A375 (cell line): ENCODE measurements around the gene TFF1. TPM values are rescaled to one million over a fixed set of nuclear protein-coding genes. Genes with fewer than 3 reads are reported as not detected.

ENCODE experiments used
- total RNA-seq: library from RNA; depleted of rRNA; stranded (reverse); fragments of >200 nt; shearing (Covaris generic); gene quantifications from 2 replicates; pipeline ENCODE4 v1.2.3, GENCODE V29; 2014; rRNA removed

The TFF1 gene
- not detected in 2 replicates for total RNA-seq

GRCh38 chr21:42366292-42367010, at the start of gene TFF1:
TSS of gene TFF1 (minus strand) at chr21:42366535. CDS start at chr21:42366495, 40 bp downstream.

GRCh38 chr21:42403611-42404231, 37.4 kb upstream of the TFF1 start, which contains the start of gene UBASH3A:
TSS of gene UBASH3A (plus strand) at chr21:42403902. CDS start at chr21:42403946, 44 bp downstream.

GRCh38 chr21:42395905-42396651, 29.7 kb upstream of the TFF1 start, which contains the start of gene TMPRSS3:
TSS of gene TMPRSS3 (minus strand) at chr21:42396052. CDS start at chr21:42395417, 635 bp downstream.

GRCh38 chr21:42350927-42351426, 15.4 kb downstream of the TFF1 start, which contains the start of gene TFF2:
TSS of gene TFF2 (minus strand) at chr21:42350994. CDS start at chr21:42350957, 37 bp downstream.

GRCh38 chr21:42315296-42315891, 50.9 kb downstream of the TFF1 start, which contains the start of gene TFF3:
TSS of gene TFF3 (minus strand) at chr21:42315409. CDS start at chr21:42315374, 35 bp downstream.

Other genes starting within 250 kb of the TFF1 start
- 2.6 and 3.9 TPM in 2 replicates for gene ABCG1, start 147.4 kb downstream of the TFF1 start, total RNA-seq
- gene TFF3, start 51.1 kb downstream of the TFF1 start, total RNA-seq = 0.40 and 2.5 TPM in 2 replicates
- gene TFF2, start 15.5 kb downstream of the TFF1 start, total RNA-seq = 2.3 and 2.8 TPM in 2 replicates
- 0.45 and 0.79 TPM in 2 replicates for gene TMPRSS3, start 29.5 kb upstream of the TFF1 start, total RNA-seq
- gene UBASH3A, start 37.4 kb upstream of the TFF1 start, total RNA-seq = not detected in 2 replicates
- gene RSPH1, start 129.7 kb upstream of the TFF1 start, total RNA-seq = 0.08 and 0.11 TPM in 2 replicates
- 2.3 and 3.3 TPM in 2 replicates for gene SLC37A1, start 147.3 kb upstream of the TFF1 start, total RNA-seq